PC-9 (cell line): ENCODE results near the gene GRM8. TPM values are rescaled to one million over a fixed set of nuclear protein-coding genes. Genes with fewer than 3 reads are reported as not detected.

ENCODE experiments used
- BruUV-seq: library from RNA; stranded (reverse); fragments of 400-500 nt; replicated peaks from 2 replicates; lab custom pipeline; 2021; lab: Mats Ljungman, UMichigan
- CTCF ChIA-PET: fragments of 300-600 bp; sonication (Branson Sonifier 250); formaldehyde crosslinking; loops from one replicate; lab custom pipeline; 2022; ENCODE audit warnings: antibody characterized with exemption; lab: Charles Lee
- POLR2A ChIA-PET: fragments of 300-600 bp; sonication (Branson Sonifier 250); formaldehyde crosslinking; loops from one replicate; lab custom pipeline; 2022; ENCODE audit warnings: antibody characterized with exemption; ENCODE audit not compliant: unreplicated experiment; lab: Charles Lee
- DNase-seq, 2 experiments: peaks; one replicate each; pipeline versions ENCODE4 v3.0.0 to v3.0.0-alpha.2; 2015 to 2022; ENCODE audit warnings: mixed read lengths in 1 of 2
- H2AFZ ChIP-seq: fragments of 200-600 bp; sonication (generic); 2 replicates; pipeline ENCODE4 v1.8.1; 2017; ENCODE audit warnings: antibody characterized with exemption
- H3F3A ChIP-seq: fragments of 200-600 bp; sonication (generic); 2 replicates; pipeline ENCODE4 v1.8.1; 2017; ENCODE audit warnings: antibody characterized with exemption, mild to moderate bottlenecking, low read depth; ENCODE audit not compliant: insufficient read depth
- H3K27ac ChIP-seq: fragments of 200-600 bp; sonication (generic); 2 replicates; pipeline ENCODE4 v1.6.1; 2016; ENCODE audit warnings: mixed run types
- H3K27me3 ChIP-seq: fragments of 200-600 bp; sonication (generic); 2 replicates; pipeline ENCODE4 v1.6.1; 2016; ENCODE audit warnings: low read depth, mixed run types; ENCODE audit not compliant: insufficient read depth
- H3K36me3 ChIP-seq: fragments of 200-600 bp; sonication (generic); 2 replicates; pipeline ENCODE4 v1.6.1; 2016; ENCODE audit warnings: low read depth, mixed run types
- H3K4me1 ChIP-seq: fragments of 200-600 bp; sonication (generic); replicated peaks from 2 replicates; pipeline ENCODE4 v1.6.1; 2016; ENCODE audit warnings: mixed run types; ENCODE audit not compliant: insufficient read depth
- H3K4me2 ChIP-seq: fragments of 200-600 bp; sonication (generic); 2 replicates; pipeline ENCODE4 v1.6.1; 2017; ENCODE audit warnings: mixed run types
- H3K4me3 ChIP-seq: fragments of 200-600 bp; sonication (generic); 2 replicates; pipeline ENCODE4 v1.6.1; 2016; ENCODE audit warnings: mixed run types
- H3K79me2 ChIP-seq: fragments of 200-600 bp; sonication (generic); 2 replicates; pipeline ENCODE4 v1.6.1; 2017; ENCODE audit warnings: low read depth, mixed run types
- H3K9me2 ChIP-seq: fragments of 200-600 bp; sonication (generic); 2 replicates; pipeline ENCODE4 v1.8.1; 2017; ENCODE audit warnings: mild to moderate bottlenecking; ENCODE audit not compliant: insufficient read depth
- H3K9me3 ChIP-seq: fragments of 200-600 bp; sonication (generic); 2 replicates; pipeline ENCODE4 v1.8.1; 2016; ENCODE audit warnings: low read depth; ENCODE audit not compliant: insufficient read depth
- H4K20me1 ChIP-seq: fragments of 200-600 bp; sonication (generic); 2 replicates; pipeline ENCODE4 v1.8.1; 2017; ENCODE audit not compliant: insufficient read depth
- CTCF ChIP-seq: fragments of 200-600 bp; sonication (generic); conservative IDR thresholded peaks from 2 replicates; pipeline ENCODE4 v1.6.1; 2017; ENCODE audit warnings: mixed run types, antibody characterized with exemption, mild to moderate bottlenecking, moderate library complexity
- EZH2 ChIP-seq: fragments of 200-600 bp; sonication (generic); IDR thresholded peaks from 2 replicates; pipeline ENCODE4 v1.8.0; 2017; ENCODE audit warnings: antibody characterized with exemption, low read depth
- intact Hi-C: fragments of 100-400 bp; cut with micrococcal nuclease; formaldehyde crosslinking; loops from one replicate; pipeline ENCODE4 v1.10.0; 2022; ENCODE audit not compliant: unreplicated experiment
- total RNA-seq: library from RNA; stranded (reverse); gene quantifications from 2 replicates; pipeline ENCODE4 v1.2.3, GENCODE V29; 2021

The GRM8 gene
- total RNA-seq, 1 experiment from 2014 or later, result not detected

GRCh38 chr7:126659124-126659523 lies 593.6 kb downstream of the GRM8 start:
- H3K9me3 ChIP-seq, result no peaks in the 10 kb centered on the region

GRCh38 chr7:126658684-126659083 lies 594.1 kb downstream of the GRM8 start:
- no TSS peak for BruUV-seq
- H3F3A ChIP-seq, result no peaks in the 10 kb centered on the region
- no peak overlapping the region for H3K27ac ChIP-seq
- no peak overlapping the region for H3K4me3 ChIP-seq
- intact Hi-C loops, result no loop called here
- H3K36me3 ChIP-seq, result no peaks in the 10 kb centered on the region
- no peaks in the 10 kb centered on the region for H3K27me3 ChIP-seq
- H3K4me1 ChIP-seq, result no peaks in the 10 kb centered on the region
- ChIA-PET POLR2A (no interaction called here), CTCF (no interaction called here)
- no peak overlapping the region for H2AFZ ChIP-seq
- H3K79me2 ChIP-seq, result no peaks in the 10 kb centered on the region
- TF ChIP-seq EZH2, result no peak
- no peak for TF ChIP-seq CTCF
- H3K4me2 ChIP-seq, result no peak overlapping the region
- H4K20me1 ChIP-seq, result no peaks in the 10 kb centered on the region
- no peaks in the 10 kb centered on the region for H3K9me3 ChIP-seq
- H3K9me2 ChIP-seq, result peaks cover 3% of the 10 kb centered on the region; the same call in 1 of the 2 replicates
- no peak for DNase-seq

More at GRCh38 chr7:126659124-126659523, 593.6 kb downstream of the GRM8 start:
- H3F3A ChIP-seq, result no peaks in the 10 kb centered on the region
- H3K79me2 ChIP-seq, result no peaks in the 10 kb centered on the region
- no peak for DNase-seq
- H3K36me3 ChIP-seq, result no peaks in the 10 kb centered on the region
- H3K9me2 ChIP-seq, result peaks cover 3% of the 10 kb centered on the region; the same call in 1 of the 2 replicates
- H3K27ac ChIP-seq, result no peak overlapping the region
- no peaks in the 10 kb centered on the region for H3K27me3 ChIP-seq
- no peak for TF ChIP-seq EZH2
- no peak for TF ChIP-seq CTCF
- H3K4me1 ChIP-seq, result no peaks in the 10 kb centered on the region
- BruUV-seq, result no TSS peak
- no peaks in the 10 kb centered on the region for H4K20me1 ChIP-seq
- intact Hi-C loops, result no loop called here
- POLR2A ChIA-PET, result no interaction called here
- CTCF ChIA-PET, result no interaction called here
- no peak overlapping the region for H2AFZ ChIP-seq
- H3K4me3 ChIP-seq, result no peak overlapping the region
- H3K4me2 ChIP-seq, result no peak overlapping the region

DNA sequence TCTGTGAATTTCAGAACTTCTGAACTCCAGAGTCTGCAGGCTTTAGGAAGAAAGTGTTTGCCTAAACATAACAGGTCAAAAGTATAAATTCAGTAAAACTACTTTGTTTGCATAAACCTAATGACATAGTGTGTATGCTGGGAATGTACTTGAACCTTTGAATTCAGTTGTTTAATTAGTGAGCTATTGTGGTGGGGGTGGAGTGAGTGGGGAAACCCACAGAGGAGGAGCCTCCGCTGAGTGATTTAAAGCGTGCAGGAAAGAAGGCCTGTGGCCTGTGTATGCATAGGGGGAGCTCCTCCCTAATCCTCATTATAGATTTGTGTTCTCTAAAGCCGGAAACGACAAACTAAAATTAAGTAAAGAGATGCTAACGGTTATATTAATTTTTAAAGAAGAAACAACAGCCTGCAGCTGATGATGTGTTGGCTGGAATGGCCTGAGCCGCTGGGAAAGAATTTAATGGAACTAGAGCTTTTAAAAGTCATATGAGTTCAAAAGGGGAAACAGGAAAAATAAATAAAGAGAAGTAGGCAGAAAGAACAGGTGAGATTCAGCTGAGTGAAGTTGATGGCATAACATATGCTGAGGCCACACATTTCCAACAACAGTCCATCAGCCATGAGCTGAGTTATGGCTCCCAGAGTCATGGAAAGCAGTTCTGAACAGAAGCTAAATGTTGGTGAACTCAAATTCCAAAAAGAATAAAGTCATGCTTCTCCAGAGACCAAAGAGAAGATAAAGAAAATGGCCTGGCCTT lies 595.0 kb downstream of the GRM8 start:
- no peak for DNase-seq
- H3K4me1 ChIP-seq, result no peaks in the 10 kb centered on the region

More for the DNA sequence above, 595.0 kb downstream of the GRM8 start:
- Histone ChIP-seq H3K4me2 (no peak overlapping the region), H3K79me2 (no peaks in the 10 kb centered on the region), H3F3A (no peaks in the 10 kb centered on the region), H3K4me3 (no peak overlapping the region), H3K27ac (no peak overlapping the region), H4K20me1 (no peaks in the 10 kb centered on the region), H3K9me2 (peaks cover 3% of the 10 kb centered on the region; the same call in 1 of the 2 replicates), H3K27me3 (no peaks in the 10 kb centered on the region), H3K9me3 (no peaks in the 10 kb centered on the region), H3K36me3 (no peaks in the 10 kb centered on the region), H2AFZ (no peak overlapping the region)
- intact Hi-C loops, result no loop called here
- CTCF ChIA-PET, result no interaction called here
- TF ChIP-seq EZH2 (no peak), CTCF (no peak)
- BruUV-seq, result no TSS peak
- POLR2A ChIA-PET, result interaction anchor here (0.5 kb wide), 1 partner anchor 138 kb away, joined by 6 read pairs; no protein-coding TSS in a partner anchor
